ENCODE data around the gene ANO1.

The ANO1 gene

GRCh38 chr11:70095541-70096252 lies 17.6 kb downstream of the ANO1 start:
- DNase-seq (ENCODE audit: low read depth) = no peak

- DNase-seq (ENCODE audit: low read depth) = no peak
Observed at GRCh38 chr11:70097783-70098563, 19.9 kb downstream of the ANO1 start.

DNA sequence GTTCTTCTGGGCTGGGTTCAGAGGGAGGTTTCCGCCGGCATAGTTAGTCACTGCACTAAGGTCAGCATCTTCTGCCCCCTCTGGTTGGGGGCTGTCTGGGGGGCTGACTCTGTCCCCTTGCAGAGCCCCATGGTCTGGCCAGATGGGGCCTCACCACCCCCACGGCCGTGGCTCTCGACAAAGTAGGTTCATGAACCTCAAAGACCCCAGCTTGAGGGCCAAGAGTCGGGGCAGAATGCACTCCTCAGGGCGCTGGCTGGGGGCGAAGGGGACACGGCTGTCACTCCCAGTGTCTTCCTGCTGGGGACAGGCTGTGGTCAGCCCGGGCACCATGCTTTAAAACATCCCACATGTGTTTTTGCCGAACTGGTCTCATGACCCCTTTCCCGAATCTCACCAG lies 20.8 kb downstream of the ANO1 start:
- DNase-seq (ENCODE audit: low read depth) = no peak

- DNase-seq (ENCODE audit: low read depth) = no peak
Observed at GRCh38 chr11:70099578-70100279, 21.6 kb downstream of the ANO1 start.

DNA sequence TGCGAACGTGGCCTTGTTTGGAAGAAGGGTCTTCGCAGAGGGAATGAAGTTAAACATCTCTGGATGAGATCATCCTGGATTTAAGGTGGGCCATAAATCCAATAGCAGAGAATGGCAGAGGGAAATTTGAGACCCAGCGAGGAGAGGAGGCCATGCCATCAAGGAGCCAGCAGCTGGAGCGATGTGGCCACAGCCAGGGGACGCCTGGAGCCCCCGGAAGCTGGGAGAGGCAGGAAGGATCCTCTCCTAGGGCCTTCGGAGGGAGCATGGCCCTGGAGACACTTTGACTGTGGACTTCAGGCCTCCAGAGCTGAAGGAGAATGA lies 22.1 kb downstream of the ANO1 start:
- DNase-seq (ENCODE audit: low read depth) = no peak

GRCh38 chr11:70100791-70101190 lies 22.7 kb downstream of the ANO1 start:
- no peak for DNase-seq (ENCODE audit: low read depth)

DNA sequence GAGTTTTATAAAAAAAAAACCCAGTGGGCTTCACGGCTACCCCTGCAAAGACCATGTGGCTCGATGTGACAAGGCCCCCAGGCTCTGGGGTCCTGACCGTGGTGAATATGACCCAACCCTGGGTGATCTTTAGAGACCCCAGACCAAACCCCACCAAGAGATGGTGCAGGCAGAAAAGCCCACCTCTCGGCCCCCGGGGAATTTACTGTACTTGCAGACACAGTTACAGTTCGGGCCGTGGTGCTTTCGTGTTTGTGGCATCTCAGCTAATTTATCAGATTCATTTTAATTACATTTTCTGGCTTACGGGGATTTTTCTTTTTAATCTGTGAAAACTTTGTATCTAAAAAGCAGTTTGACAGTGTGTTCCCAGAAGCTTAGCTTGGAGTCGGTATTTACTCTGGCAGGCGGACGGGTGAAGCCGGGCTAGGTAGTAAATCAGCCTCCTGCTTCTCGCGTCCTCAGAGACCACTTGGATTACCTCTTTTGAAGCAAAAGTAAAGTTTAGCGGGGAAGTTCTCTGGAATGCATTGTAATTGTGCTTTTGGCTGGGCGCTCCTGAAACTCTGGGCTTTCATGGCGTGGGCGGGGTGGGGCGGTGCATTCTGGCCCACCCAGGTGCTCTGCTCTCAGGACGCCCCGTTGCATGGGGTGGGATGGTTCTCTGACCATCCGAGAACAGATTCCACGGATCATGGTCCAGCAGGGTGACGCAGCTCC lies 25.3 kb downstream of the ANO1 start:
- no peak for DNase-seq (ENCODE audit: low read depth)

DNA sequence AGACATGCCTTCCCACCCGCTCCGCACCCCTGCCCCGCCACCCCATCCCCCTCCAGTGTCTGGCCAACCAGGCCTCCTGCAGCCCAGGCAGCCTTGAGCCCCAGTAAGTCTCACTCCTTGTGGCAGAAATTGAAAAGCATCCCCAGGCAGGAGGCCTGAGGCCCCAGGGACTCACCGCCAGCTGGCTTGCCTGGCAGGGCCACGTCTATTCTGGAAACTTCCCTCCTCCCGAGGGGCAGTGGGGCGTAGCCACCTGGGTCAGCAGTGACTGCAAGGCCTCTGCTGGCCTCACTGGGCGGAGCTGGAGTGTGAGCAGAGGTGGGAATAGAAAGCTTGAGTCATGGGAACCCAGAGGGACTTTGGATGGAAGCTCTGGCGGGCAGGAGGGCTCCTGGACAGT lies 26.3 kb downstream of the ANO1 start:
- no peak for DNase-seq (ENCODE audit: low read depth)

DNA sequence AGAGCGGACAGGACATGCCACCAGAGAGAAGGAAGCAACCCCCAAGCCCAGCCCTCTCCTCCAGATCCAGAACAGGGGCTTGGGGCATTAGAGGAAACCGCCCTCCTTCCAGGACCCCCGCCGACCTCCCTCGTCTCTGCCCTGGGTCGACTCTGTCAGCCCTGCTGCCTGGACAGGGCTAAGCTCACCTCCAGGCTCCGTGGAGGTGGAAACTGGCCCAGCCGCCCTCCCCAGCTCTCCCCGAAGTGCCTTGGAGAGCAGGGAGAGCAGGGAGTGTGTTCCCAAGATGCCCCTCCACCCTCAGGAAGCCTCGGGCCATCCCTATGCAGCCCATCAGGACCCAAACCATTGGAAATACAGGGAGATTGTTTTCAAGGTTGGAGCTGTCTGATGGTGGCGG lies 26.8 kb downstream of the ANO1 start:
- DNase-seq (ENCODE audit: low read depth) = no peak

- no peak for DNase-seq (ENCODE audit: low read depth)
Observed at GRCh38 chr11:70105369-70105754, 27.2 kb downstream of the ANO1 start.

DNA sequence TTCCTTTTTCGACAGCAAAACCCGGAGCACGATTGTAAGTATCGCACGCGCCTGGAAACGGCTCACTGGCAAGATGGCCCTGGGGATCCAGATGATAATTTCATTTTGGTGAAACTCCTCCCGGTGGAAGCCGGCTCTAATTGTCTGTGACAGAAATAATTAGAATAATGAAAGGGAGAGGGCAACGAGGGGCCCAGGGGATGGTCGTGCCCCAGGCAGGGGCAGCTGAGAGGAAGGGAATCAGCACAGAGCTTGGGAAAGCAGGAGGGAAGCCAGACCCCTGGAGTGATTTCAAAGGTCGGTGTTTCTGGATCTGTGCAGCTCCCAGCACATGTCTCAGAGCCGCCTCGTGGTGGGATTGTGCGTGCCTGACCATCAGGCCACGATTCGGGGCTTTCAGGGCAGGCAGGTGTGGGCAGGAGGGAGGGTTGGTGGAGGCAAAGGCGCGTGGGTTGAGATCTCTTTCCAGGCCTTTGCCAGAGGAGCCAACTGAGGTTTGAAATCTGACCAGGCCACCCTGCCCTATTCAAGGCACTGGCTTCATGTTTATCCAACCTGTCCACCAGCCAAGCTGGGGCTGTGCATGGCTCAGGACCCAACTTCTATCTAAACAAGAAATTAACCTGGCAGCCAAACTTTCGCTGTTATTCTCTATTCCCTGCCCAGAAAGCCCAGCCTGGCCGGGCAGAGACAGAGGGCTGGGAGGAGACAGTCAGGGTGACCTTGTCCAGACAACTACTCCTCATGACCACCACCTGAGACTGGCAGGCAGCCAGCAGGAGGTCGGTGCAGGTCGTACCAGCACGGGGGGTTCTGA lies 27.8 kb downstream of the ANO1 start:
- no peak for DNase-seq (ENCODE audit: low read depth)

- DNase-seq (ENCODE audit: low read depth) = no peak
Observed at GRCh38 chr11:70106757-70107156, 28.6 kb downstream of the ANO1 start.

DNA sequence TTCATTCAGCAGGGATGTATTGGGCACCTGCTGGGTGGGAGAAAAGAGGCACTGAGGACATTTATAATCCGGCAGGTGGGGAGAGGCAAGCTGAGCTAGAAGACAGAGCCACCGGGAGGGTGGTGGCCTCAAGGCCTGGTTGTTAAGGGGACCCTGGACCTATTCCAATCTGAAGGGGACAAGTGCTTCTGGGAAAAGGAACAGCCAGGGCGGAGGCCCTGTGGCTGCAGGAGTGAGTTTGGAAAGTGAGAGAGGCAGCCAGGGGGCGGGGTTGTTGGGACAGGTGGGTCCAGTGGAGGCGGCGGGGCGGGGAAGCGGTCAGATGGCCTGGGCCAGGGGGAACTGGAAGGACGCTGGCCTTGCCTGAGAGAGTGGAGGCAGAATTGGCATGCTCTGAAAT lies 29.1 kb downstream of the ANO1 start:
- DNase-seq (ENCODE audit: low read depth) = no peak

DNA sequence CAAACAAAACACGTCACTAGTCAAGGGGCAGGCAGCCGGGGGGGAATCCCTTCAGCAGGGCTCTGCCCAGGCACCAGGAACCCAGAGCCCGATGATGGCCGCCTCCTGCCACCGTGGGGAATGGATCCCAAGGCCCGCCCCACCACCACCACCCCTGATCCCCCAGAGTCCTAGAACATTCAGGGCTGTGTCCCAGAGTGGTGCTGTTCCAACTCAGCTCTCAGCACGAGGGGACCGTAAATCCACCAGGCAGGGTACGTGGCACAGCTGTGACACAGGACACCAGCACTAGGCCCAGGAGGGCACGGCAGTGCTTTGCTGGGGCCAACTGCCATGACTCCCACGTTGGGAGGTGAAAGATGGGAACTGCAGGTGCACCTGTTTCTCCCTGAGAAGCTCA lies 29.6 kb downstream of the ANO1 start:
- DNase-seq (ENCODE audit: low read depth) = no peak

- no peak for DNase-seq (ENCODE audit: low read depth)
Observed at GRCh38 chr11:70108250-70108649, 30.1 kb downstream of the ANO1 start.

DNA sequence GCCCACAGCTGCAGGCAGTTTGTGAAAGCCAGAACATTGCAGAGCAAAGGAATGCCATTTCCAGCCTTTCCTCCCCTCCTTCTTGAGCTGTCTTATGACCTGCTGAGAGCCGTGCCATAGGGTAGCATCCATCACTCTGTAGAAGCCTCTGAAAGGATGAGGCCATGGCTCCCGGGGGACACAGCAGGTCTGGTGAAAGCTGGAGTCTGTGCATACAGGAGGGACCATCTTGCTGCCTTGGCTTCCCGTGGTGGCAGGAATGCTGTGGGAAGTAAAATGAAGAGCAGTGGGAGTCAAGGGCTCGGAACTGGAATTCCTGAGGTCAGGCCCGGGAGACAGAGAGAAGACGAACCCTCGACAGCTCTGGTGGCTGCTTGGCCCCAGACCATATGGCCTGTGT lies 30.9 kb downstream of the ANO1 start:
- DNase-seq (ENCODE audit: low read depth) = no peak

- DNase-seq (ENCODE audit: low read depth) = no peak
Observed at GRCh38 chr11:70109903-70110302, 31.8 kb downstream of the ANO1 start.

DNA sequence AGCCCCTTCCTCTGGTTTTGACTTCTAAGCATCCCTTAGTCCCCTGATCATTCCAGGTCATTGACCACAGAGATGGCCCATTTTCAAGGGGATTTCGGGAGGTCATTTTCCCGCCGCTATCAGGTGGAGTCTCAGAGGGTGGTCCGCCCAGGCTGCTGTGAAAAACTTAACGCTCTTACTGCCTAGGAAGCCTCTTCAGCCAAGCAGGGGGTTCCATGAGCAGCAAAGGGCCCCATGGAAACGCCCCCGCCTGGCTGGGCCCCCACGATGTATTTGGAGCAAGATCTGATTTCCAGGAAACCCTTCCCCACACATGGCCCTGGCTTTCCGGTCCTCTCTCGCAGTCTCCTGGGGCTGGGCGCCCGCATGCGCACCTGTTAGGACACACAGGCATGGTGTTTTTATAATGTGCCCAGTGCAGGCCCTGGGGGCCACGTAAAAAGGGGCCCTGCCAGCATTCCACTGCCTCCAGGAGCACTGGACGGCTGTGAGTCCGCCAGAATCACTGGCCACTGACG lies 32.5 kb downstream of the ANO1 start:
- DNase-seq (ENCODE audit: low read depth) = no peak

DNA sequence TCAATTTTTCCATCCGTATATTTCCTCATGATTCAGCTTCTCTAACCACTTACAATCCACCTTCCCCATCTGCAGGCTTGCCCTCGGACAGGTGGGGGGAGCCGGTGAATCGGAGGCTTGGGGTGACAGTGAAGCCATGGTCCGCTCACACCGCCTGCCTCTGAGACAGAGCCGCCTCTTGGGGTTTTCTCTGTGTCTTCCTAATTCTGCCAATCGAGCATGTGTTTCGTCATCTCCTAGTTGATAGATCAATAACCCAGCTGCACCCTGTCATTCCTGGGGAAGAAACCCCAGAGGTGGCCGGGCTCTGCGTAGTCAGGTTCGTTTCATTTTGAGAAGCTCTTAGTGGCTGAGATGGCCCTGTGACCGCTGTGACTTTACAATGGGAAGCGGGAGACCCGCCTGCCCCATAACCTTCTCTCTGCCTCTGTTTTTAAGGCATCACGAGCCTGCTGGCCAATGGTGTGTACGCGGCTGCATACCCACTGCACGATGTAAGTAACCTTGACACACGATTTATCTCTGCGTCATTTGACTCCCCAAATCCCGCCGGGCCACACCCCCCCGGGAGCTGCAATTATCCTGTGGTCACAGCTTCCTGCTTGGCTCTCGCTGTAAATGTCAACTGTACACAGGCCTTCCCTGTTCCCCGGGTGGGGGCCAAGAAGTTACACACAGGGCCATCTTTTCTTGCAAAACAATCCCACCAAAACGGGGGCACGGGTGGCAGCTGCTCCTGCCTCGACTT lies 33.3 kb downstream of the ANO1 start:
- DNase-seq (ENCODE audit: low read depth) = no peak

DNA sequence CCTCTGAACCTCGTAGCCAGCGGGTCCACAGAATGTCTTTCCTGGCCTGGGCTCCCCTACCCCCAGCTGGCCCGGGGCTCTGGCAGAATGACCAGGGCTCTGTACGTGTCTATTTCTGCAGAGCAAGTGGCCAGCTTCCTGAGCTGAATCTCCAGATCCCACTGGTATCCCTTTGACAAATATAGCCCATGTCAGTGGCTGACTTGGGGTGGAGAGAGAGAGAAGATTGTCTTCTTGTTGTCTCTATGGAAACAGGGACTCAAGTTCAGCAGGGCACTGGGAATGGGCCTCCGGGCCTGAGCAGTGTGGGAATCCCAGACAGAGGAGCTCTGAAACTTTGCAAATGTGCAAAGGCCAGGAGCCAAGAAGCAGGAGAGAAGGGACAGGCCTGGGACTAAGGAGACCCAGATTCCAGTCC lies 33.9 kb downstream of the ANO1 start:
- DNase-seq (ENCODE audit: low read depth) = no peak

DNA sequence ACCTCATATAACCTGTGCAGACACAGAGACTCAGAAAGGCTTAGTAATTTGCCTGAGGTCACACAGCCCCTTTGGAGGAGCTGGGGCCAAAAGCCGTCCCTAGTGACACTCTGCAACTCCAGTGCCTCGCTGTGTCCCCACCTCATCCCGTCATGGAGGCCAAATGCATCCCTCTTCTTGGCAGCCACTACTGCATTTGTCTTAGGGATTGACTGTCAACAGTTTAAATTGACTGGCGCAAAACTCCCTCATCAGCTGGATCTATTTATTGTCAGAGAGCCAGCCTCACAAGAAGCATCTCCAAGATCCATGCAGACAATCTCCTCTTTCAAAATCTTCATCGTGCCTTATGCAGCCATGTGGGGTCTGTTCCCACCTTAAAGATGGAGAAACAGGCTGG lies 35.7 kb downstream of the ANO1 start:
- DNase-seq (ENCODE audit: low read depth) = no peak

Measured in activated T-helper 9 cell treated with anti-CD3 and anti-CD28 coated beads, Interleukin-2, amount 50 U/mL, for 16 hours (primary cell).